ENCODE data around the gene DNAAF5. TPM values are rescaled to one million over a fixed set of nuclear protein-coding genes. Genes with fewer than 3 reads are reported as not detected.

Gene DNAAF5
- total and polyA plus RNA-seq, 2 of the 4 experiments (the other 2 are of a cell fraction), result 12.4 to 32.6 TPM

GRCh38 chr7:828793-829561 lies 102.5 kb downstream of the DNAAF5 start (continued):
- TF ChIP-seq CEBPB (IDR thresholded peaks at IDR 0.05; ENCODE audit: low read depth, low read length), result no peak

- no peak overlapping the region for H4K5ac ChIP-seq (ENCODE audit: low read depth, low read length)
- H2BK5ac ChIP-seq (ENCODE audit: low read depth, low read length, poor library complexity, severe bottlenecking), result peak overlapping the region; percentile 5
- no peaks in the 10 kb centered on the region; the same call in 1 of the 2 replicates for H3K36me3 ChIP-seq (ENCODE audit: control insufficient read depth, insufficient read depth, low read length)
- ChIA-PET CTCF (no interaction called here), POLR2A (ENCODE audit: unreplicated experiment) (no interaction called here)
- no peak overlapping the region for H3K4me3 ChIP-seq (ENCODE audit: insufficient read depth, low read depth, low read length)
- H3K23ac ChIP-seq (ENCODE audit: low read depth, low read length), result no peak overlapping the region
- no peak overlapping the region for H4K8ac ChIP-seq (ENCODE audit: low read depth in 2 of 2, low read length in 2 of 2)
- H3K9me3 ChIP-seq (ENCODE audit: control insufficient read depth, insufficient read depth, low read length), result no peaks in the 10 kb centered on the region
- DNase-seq (no peak), ATAC-seq (ENCODE audit: low read depth) (no peak)
- no peak overlapping the region for H3K14ac ChIP-seq (replicated peaks; ENCODE audit: low read depth, low read length)
- intact Hi-C loops (cut with micrococcal nuclease) (no loop called here), dilution Hi-C loops (cut with HindIII; ENCODE audit: low sequenced_read_pairs, unreplicated experiment) (no loop called here), in situ Hi-C loops (cut with MboI; ENCODE audit: low sequenced_read_pairs) (no loop called here)
- H3K27ac ChIP-seq (ENCODE audit: insufficient read depth, low read length), result no peak overlapping the region
- no peaks in the 10 kb centered on the region for H3K27me3 ChIP-seq (ENCODE audit: control insufficient read depth, insufficient read depth, low read length)
- WGBS, 2 experiments (ENCODE audit: extremely low coverage in 2 of 2, insufficient read length in 1 of 2), result 77% methylated on average over 5 of the region's 12 CpGs; no CpG with 5 or more reads in 1 of the 2 experiments
- 0 out of 2 replicates have a peak overlapping the region, but pooled peaks have one; percentile 31 for H3K4ac ChIP-seq (ENCODE audit: low read depth, low read length)
- H4K91ac ChIP-seq (ENCODE audit: insufficient read depth, low read depth, low read length), result peak overlapping the region; percentile 18; the same call in 1 of the 2 replicates
- no peak overlapping the region for H3K9ac ChIP-seq (ENCODE audit: low read depth, low read length)
- peaks cover 42% of the 10 kb centered on the region for H4K20me1 ChIP-seq (ENCODE audit: insufficient read depth, low read length)
- no peak overlapping the region for H3K4me2 ChIP-seq (ENCODE audit: low read depth, low read length)
- peaks cover 19 to 66% of the 10 kb centered on the region in 2 experiments for H3K79me1 ChIP-seq (ENCODE audit: low read depth in 1 of 2, low read length in 2 of 2)
- peaks cover 22% of the 10 kb centered on the region for H3K9me1 ChIP-seq (ENCODE audit: insufficient read depth, low read length)
- BruUV-seq (replicated peaks), result no TSS peak
- H3K56ac ChIP-seq (ENCODE audit: extremely low read depth, insufficient read depth, low read length), result no peak overlapping the region
- H2AK5ac ChIP-seq (ENCODE audit: low read depth, low read length), result peak overlapping the region; percentile 4; the same call in 1 of the 2 replicates
- H2AFZ ChIP-seq (replicated peaks; ENCODE audit: low read length, poor library complexity), result no peak overlapping the region
- H2BK20ac ChIP-seq (ENCODE audit: low read depth, low read length), result no peak overlapping the region
- no peak overlapping the region; the same call in 1 of the 2 replicates for H3K18ac ChIP-seq (ENCODE audit: low read depth, low read length)
- H2AK9ac ChIP-seq (replicated peaks; ENCODE audit: low read depth, low read length, poor library complexity), result no peak overlapping the region
- no peak overlapping the region; the same call in 2 of the 3 replicates for H2BK15ac ChIP-seq (ENCODE audit: low read depth, low read length)
- H2BK120ac ChIP-seq (ENCODE audit: low read depth, low read length), result no peak overlapping the region
- H3K4me1 ChIP-seq (ENCODE audit: control insufficient read depth, insufficient read depth, low read length), result peaks cover 30% of the 10 kb centered on the region
- TF ChIP-seq BHLHE40 (IDR thresholded peaks at IDR 0.05; ENCODE audit: low read depth, low read length) (no peak), SMC3 (IDR thresholded peaks at IDR 0.05; ENCODE audit: low read depth, low read length) (no peak), CEBPB (IDR thresholded peaks at IDR 0.05; ENCODE audit: low read depth, low read length) (no peak), CHD1 (IDR thresholded peaks at IDR 0.05; ENCODE audit: low read depth, low read length) (no peak), MXI1 (IDR thresholded peaks at IDR 0.05; ENCODE audit: borderline replicate concordance, low read depth, low read length) (no peak), FOS (IDR thresholded peaks at IDR 0.05; ENCODE audit: low read depth, low read length) (no peak), NFE2L2 (IDR thresholded peaks at IDR 0.05; ENCODE audit: low read depth, low read length) (no peak), POLR2A (IDR thresholded peaks at IDR 0.05; ENCODE audit: low read depth, low read length) (no peak), RAD21 (IDR thresholded peaks at IDR 0.05; ENCODE audit: low read length) (no peak), ELK1 (IDR thresholded peaks at IDR 0.05; ENCODE audit: borderline replicate concordance, low read depth, low read length) (no peak), RCOR1 (IDR thresholded peaks at IDR 0.05; ENCODE audit: insufficient replicate concordance, low read length) (no peak), MAZ (IDR thresholded peaks at IDR 0.05; ENCODE audit: borderline replicate concordance, low read depth, low read length) (no peak), MAFK (IDR thresholded peaks at IDR 0.05; ENCODE audit: low read depth, low read length) (no peak), RFX5 (IDR thresholded peaks at IDR 0.05; ENCODE audit: low read depth, low read length) (no peak), USF2 (IDR thresholded peaks at IDR 0.05; ENCODE audit: low read depth, low read length) (no peak)
Observed at GRCh38 chr7:830069-830468, 103.6 kb downstream of the DNAAF5 start.
